GM12878 (cell line): ENCODE results near the gene RNF25. TPM values are rescaled to one million over a fixed set of nuclear protein-coding genes. Genes with fewer than 3 reads are reported as not detected.

Experiments used
- BCL3 ChIP-seq: IDR thresholded peaks from 2 replicates; pipeline ENCODE4 v1.6.1; 2011; ENCODE audit warnings: borderline replicate concordance, low read depth, mild to moderate bottlenecking, moderate library complexity, low read length; ENCODE audit not compliant: insufficient read depth, poor library complexity, severe bottlenecking
- BMI1 ChIP-seq: fragments of 450-650 bp; IDR thresholded peaks from 2 replicates; pipeline ENCODE4 v1.6.1; 2016; ENCODE audit warnings: mild to moderate bottlenecking, moderate library complexity, borderline replicate concordance
- CEBPZ ChIP-seq: fragments of 150-350 bp; IDR thresholded peaks from 2 replicates; pipeline ENCODE4 v1.6.1; 2016; ENCODE audit warnings: low read depth, low read length
- CHD1 ChIP-seq: IDR thresholded peaks from 2 replicates; pipeline ENCODE4 v1.6.1; 2012; ENCODE audit warnings: low read depth, low read length, improper control_type of control experiment
- E2F4 ChIP-seq: IDR thresholded peaks from 2 replicates; pipeline ENCODE4 v1.6.1; 2012; ENCODE audit warnings: low read depth, low read length, improper control_type of control experiment
- E4F1 ChIP-seq: fragments of 450-650 bp; IDR thresholded peaks from 2 replicates; pipeline ENCODE4 v1.6.1; 2018; ENCODE audit warnings: borderline replicate concordance, mild to moderate bottlenecking; ENCODE audit not compliant: partially characterized antibody
- EED ChIP-seq: sonication (generic); IDR thresholded peaks from 2 replicates; pipeline ENCODE4 v1.6.1; 2016; ENCODE audit warnings: antibody characterized with exemption, low read depth
- GABPA ChIP-seq: IDR thresholded peaks from 2 replicates; pipeline ENCODE4 v1.6.1; 2014; ENCODE audit warnings: antibody characterized with exemption, low read depth, mild to moderate bottlenecking, inconsistent platforms
- IRF4 ChIP-seq: IDR thresholded peaks from 2 replicates; pipeline ENCODE4 v1.6.1; 2011; ENCODE audit warnings: low read depth, low read length
- IRF5 ChIP-seq: fragments of 450-650 bp; IDR thresholded peaks from 2 replicates; pipeline ENCODE4 v1.6.1; 2017; ENCODE audit warnings: borderline replicate concordance
- NR2F1 ChIP-seq: fragments of 450-650 bp; conservative IDR thresholded peaks from 2 replicates; pipeline ENCODE4 v1.6.1; 2017; ENCODE audit warnings: mild to moderate bottlenecking
- PML ChIP-seq: IDR thresholded peaks from 2 replicates; pipeline ENCODE4 v1.6.1; 2012; ENCODE audit warnings: low read length, inconsistent platforms
- POLR2A ChIP-seq: IDR thresholded peaks from 2 replicates; pipeline ENCODE4 v1.6.1; 2011; ENCODE audit warnings: low read depth, mild to moderate bottlenecking, low read length
- RAD21 ChIP-seq: IDR thresholded peaks from 2 replicates; pipeline ENCODE4 v1.6.1; 2011; ENCODE audit warnings: mild to moderate bottlenecking, low read depth, low read length, moderate library complexity; ENCODE audit not compliant: insufficient read depth
- SMAD5 ChIP-seq: IDR thresholded peaks from 2 replicates; pipeline ENCODE4 v1.6.1; 2016; ENCODE audit warnings: antibody characterized with exemption, low read depth
- SREBF1 ChIP-seq: IDR thresholded peaks from 2 replicates; pipeline ENCODE4 v1.6.1; 2012; ENCODE audit warnings: mild to moderate bottlenecking, low read length
- SRF ChIP-seq, 2 experiments: IDR thresholded peaks; 2 replicates each; pipeline ENCODE4 v1.6.1; 2011; ENCODE audit warnings: low read depth in 2 of 2, low read length in 2 of 2, mild to moderate bottlenecking in 1 of 2, moderate library complexity in 1 of 2
- SUZ12 ChIP-seq: fragments of 200-600 bp; sonication (generic); IDR thresholded peaks from one replicate; pipeline ENCODE4 v1.6.1; 2018; ENCODE audit warnings: antibody characterized with exemption, mild to moderate bottlenecking; ENCODE audit not compliant: unreplicated experiment
- TCF12 ChIP-seq: IDR thresholded peaks from 2 replicates; pipeline ENCODE4 v1.6.1; 2011; ENCODE audit warnings: low read depth, mild to moderate bottlenecking, low read length
- TCF7 ChIP-seq: IDR thresholded peaks from 2 replicates; pipeline ENCODE4 v1.6.1; 2014; ENCODE audit warnings: antibody characterized with exemption, borderline replicate concordance
- YBX1 ChIP-seq: fragments of 450-650 bp; IDR thresholded peaks from 2 replicates; pipeline ENCODE4 v1.6.1; 2016; ENCODE audit warnings: antibody characterized with exemption
- ZNF207 ChIP-seq: fragments of 450-650 bp; IDR thresholded peaks from 2 replicates; pipeline ENCODE4 v1.6.1; 2014; ENCODE audit warnings: antibody characterized with exemption, mild to moderate bottlenecking, borderline replicate concordance
- ZNF24 ChIP-seq: fragments of 450-650 bp; IDR thresholded peaks from 2 replicates; pipeline ENCODE4 v1.6.1; 2017; ENCODE audit warnings: antibody characterized with exemption, mild to moderate bottlenecking
- ZSCAN29 ChIP-seq: fragments of 450-650 bp; IDR thresholded peaks from 2 replicates; pipeline ENCODE4 v1.6.1; 2017; ENCODE audit warnings: mild to moderate bottlenecking, moderate library complexity
- polyA plus RNA-seq, 11 experiments: library from polyadenylated mRNA; depleted of rRNA in 4 of 11; unstranded in 6 of 11; stranded (reverse) in 5 of 11; fragments of >200 nt; fragmentation: Nextera tagmentation in 4 of 11; fragmentation: Illumina TruSeq in 1 of 11; extraction: Ambion mirVana in 4 of 11; extraction: Trizol in 1 of 11; gene quantifications; 1 replicate in 1 of 11; 2 replicates in 10 of 11; pipeline versions ENCODE4 v1.2.1 to v1.2.3, GENCODE V29; 2011 to 2016; ENCODE audit warnings: inconsistent platforms in 2 of 11, missing spikeins in 2 of 11, low read depth in 1 of 11
- total RNA-seq, 4 experiments: library from RNA; depleted of rRNA in 3 of 4; stranded (reverse); fragments of >200 nt in 3 of 4; fragmentation: Illumina TruSeq in 1 of 4; extraction: Trizol in 1 of 4; gene quantifications; 2 replicates each; pipeline versions ENCODE4 v1.2.1 to v1.2.3, GENCODE V29; 2013 to 2021

RNF25 gene
- total and polyA plus RNA-seq, 10 of the 15 experiments (the other 5 are each of a cell fraction or from before 2014, with no cell fraction given), result 1.3 to 70.4 (median 28.4) TPM

GRCh38 chr2:218708086-218708485 is 36.3 kb upstream of the RNF25 start (continued):
- no peak for TF ChIP-seq SRF (IDR thresholded peaks at IDR 0.05; ENCODE audit: low read depth in 2 of 2, low read length in 2 of 2)
- TF ChIP-seq CEBPZ, result no peak
- TF ChIP-seq ZSCAN29, result no peak
- TF ChIP-seq ZNF207, result no peak
- peak; percentile 82; the same call in 1 of the 2 replicates for TF ChIP-seq IRF4
- TF ChIP-seq CHD1, result no peak
- no peak for TF ChIP-seq NR2F1
- no peak for TF ChIP-seq BMI1
- no peak for TF ChIP-seq E4F1
- no peak for TF ChIP-seq GABPA
- TF ChIP-seq PML, result no peak
- no peak for TF ChIP-seq SREBF1
- no peak for TF ChIP-seq BCL3
- TF ChIP-seq TCF7, result no peak
- 0 out of 2 replicates have a peak, but pooled peaks have one; percentile 60 for TF ChIP-seq TCF12
- TF ChIP-seq RAD21, result no peak
- TF ChIP-seq IRF5, result no peak
- TF ChIP-seq EED, result peak; percentile 67
- no peak for TF ChIP-seq POLR2A
- no peak for TF ChIP-seq E2F4
- no peak for TF ChIP-seq ZNF24
- no peak for TF ChIP-seq SMAD5
- TF ChIP-seq SUZ12, result no peak
- TF ChIP-seq YBX1, result no peak
